DMS79 treated with DMSO at 0.1 percent for 48 hours (cell line): ENCODE data around the gene GOLPH3.
"Not testable (repeated sequence)": the region's sequence is repeated elsewhere in the genome, so short reads cannot be mapped to it uniquely, and the experiment has no call there.

Source experiments
- DNase-seq: peaks from one replicate; lab custom pipeline; 2025; lab: John Stamatoyannopoulos, UW

GOLPH3 gene

DNA sequence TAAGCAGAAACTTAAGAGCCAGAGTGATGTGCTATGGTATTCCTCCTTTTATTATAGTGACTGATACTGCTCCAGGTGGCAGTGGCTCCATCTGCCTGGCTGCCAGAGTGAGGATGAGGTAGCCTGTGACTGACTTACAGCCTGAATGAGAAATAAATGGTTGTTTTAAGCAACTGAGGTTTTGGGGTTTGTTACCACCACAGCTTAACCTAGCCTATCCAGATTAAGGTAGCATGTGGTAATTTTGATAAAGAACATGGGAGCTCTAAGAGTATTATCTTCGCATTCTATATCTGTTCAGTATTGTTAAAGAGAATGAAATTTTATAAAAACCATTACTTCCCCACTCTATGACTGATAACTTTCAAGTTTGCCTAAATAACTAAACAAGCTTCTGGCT lies 39.0 kb downstream of the GOLPH3 start:
- no peak for DNase-seq

DNA sequence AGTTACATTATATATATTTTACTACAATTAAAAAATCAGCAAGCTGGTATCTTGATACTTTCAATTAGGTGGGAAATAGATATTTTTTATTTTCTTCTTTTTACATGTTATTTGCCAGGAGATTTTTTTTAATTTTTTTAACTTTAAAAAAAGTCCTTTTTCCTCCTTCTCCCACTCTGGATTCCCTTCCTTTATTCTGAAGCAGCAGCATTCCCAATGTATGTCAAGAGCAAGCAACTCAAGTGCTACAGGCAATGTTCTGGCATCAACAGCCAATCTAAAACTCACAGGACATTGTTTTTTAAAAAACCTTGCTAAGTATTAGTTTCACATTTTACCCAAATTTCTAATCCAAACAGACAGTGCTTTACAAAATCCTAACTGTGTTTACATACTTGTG lies 41.4 kb downstream of the GOLPH3 start:
- DNase-seq: no peak

DNA sequence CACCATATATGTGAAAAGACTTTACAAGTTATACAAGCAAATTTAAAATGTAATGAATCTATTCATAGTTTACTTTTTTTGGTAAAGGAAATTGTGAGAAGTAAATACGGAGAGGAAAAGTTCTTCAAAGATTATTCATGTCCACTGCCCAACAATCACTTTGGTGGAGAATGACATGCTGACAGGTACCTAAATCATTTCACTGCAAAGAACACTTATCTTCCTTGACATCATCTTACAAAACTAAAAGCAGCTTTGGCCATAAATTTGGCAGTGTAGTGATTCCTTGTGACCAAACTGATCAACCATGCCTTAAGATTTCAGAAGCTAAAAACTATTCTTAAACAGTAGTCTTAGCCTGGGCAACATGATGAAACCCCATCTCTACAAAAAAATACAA lies 42.5 kb downstream of the GOLPH3 start:
- DNase-seq: no peak

DNA sequence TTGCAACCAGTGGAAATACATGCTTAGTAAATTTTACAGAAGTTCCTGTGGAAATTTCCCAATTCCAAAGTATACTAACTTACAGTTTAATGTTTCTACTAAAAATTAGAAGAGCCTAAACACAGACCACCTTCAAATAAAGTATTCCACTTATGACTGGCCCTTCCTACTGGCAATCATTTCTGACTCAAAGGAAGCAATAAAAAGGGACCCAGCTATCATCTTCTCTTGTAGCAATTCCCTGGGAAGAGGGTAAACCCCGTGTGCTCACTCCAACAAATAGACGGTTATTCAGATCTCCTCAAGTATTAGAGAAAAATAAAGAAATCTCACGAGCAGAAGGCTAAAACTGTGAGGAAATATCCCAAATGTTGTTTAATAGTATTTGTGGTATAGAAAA lies 43.3 kb downstream of the GOLPH3 start:
- no peak for DNase-seq

DNA sequence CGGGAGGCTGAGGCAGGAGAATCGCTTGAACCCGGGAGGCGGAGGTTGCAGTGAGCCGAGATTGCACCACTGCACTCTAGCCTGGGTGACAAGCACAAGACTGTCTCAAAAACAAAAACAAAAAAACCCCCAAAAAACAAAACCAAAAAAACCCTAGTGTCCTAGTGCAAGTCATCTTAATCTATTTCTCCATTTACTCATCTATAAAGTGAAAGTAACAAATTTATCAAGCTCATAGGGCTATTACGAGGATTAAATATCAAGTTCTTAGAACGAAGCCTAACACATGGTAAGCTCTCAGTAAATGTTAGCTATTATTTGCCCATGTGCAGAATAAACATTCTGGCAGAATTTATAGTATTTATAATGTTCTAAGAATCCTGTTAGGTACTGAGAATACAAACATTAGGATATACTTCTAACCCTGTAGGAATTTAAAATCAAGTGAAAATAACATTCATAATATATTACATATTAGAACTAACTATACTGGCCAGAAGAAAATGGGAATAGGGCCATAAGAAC lies 45.0 kb downstream of the GOLPH3 start:
- no peak for DNase-seq

DNA sequence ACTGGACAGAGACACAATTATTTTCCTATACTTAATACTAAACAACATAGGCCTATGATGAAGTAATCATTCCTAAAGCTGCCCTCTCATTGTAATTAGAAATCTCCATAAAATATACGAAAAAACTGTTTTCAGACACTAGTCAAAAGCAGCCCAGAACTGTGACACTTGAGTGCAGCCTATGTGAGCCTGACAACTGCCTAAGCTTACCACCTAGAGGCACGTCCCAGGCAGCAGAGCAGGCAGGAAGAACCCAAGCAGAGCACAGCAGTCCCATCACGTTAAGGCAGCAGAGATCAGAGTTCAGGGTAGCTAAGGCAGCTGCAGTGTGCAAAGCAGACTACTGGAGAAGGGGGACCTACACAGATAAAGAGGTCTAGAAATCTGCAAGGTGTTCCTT lies 46.4 kb downstream of the GOLPH3 start:
- DNase-seq: no peak

DNA sequence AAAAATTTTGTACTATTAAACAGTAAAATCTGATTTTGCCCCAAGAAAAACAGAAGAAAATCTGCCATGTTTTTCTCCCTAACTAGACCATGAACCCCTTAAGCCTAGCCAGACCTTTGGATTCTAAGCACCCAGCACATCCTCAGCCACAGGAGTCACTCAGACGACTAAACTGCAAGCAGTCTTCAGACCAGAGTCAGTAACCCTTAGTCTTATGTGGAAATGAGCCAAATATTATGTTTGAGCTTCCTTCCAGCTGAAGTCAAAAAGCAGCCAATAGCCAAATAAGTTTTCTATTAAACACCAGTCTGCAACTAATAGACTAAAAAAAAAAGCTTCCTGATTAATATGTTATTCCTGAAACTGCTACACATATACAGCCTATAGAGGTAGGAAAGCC lies 47.4 kb downstream of the GOLPH3 start:
- no peak for DNase-seq

DNA sequence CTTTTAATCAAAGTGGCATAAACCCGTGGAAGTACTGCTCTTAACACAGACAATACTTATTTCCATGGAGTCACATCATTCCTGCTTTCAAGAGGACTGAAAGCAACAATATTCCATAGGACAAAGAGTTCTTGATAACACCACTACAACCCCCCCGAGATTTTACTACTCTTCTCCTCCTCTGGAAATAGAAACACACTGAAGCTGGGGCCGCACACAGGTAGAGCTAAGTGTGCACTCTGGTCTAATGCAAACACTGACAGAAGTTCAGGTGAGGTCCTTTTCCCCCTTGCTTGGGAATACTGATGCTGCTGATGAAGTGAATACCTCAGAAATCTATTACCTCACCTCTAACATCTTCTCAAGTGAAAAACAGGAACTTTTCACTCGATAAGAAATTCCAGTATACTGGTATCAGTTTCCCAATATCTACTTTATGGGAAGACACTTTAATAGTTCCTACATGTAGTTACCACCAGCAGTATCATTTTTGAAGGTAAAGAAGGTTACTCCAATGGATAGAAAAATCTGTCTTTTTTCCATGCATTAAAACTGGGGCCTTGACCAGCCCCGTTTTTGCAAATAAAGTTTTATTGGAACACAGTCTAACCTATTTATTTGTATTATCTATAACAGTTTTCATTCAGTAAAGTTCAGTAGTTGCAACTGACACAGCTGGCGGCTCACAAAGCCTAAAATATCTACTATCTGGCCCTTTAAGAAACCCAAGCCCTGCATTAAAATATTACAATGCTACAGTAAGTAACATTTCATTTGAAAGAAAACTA lies 50.0 kb downstream of the GOLPH3 start:
- no peak for DNase-seq

DNA sequence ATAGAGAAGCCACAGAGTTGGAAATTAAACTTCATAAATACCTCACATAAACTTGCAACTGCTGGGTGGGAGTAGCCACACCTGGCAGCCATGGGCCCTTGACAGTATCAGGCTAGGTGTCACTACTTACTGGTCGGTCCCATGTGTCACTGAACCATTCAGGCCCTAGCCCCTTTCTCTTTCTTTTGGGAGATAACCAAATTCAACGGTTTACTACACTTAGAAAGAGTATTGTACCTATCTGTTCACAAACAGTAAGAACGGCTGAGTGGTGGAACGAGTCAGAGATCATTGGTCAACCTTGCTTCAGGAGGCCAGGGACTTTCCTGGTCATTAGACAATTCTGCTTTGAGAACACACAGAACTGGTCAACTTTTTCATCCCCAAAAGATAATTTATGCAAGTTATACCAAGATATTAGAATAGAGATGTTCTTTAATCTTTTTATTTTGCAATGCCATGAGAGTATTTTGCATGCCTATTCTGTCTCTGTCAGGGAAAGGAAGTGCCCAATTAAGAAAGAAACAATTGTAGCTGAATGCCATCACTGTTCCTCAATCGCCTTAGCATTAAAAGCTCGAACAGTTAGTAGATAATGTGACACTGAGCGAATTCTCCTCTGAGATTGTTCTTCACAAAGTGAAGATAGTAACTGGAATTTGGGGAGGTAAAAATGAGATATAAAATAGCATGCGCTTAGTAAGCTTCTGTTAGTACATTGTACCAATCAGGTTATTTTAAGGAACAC lies 50.9 kb downstream of the GOLPH3 start:
- no peak for DNase-seq

DNA sequence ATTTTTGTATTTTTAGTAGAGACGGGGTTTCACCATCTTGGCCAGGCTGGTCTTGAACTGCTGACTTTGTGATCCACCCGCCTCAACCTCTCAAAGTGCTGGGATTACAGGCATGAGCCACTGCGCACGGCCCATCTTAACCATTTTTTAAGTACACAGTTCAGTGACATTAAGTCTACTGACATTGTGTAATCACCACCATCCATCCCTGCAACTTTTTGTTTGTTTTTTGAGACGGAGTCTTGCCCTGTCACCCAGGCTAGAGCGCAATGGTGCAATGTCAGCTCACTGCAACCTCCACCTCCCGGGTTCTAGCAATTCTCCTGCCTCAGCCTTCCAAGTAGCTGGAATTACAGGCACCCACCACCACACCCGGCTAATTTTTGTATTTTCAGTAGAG lies 55.2 kb downstream of the GOLPH3 start:
- not testable (repeated sequence) for DNase-seq

DNA sequence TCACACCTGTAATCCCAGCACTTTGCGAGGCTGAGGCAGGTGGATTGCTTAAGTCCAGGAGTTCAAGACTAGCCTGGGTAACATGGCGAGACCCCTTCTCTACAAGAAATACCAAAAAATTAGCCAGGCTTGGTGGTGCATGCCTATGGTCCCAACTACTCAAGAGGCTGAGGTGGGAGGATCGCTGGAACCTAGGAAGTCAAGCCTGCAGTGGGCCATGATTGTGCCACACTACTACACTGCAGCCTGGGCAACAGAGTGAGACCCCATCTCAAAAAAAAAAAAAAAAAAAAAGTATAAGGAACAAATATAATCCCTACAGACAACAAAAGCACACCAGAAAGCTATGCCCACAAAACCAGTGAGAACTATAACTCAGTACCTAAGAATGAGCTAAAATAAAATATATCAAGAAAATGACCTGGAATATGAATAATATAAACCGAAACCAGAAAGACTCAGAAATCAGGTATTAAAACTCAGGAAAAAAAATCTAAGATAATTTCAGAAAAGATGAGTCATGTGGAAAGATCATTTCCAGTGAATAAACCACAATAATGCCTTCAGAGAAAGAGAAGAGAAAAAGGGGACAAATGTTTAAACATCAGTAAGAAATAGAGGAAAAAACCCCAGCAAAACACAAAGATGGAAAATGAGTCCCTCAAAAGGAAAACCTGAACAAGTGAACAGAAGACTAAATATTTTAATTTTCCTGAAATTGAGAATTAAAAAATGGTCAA lies 57.4 kb downstream of the GOLPH3 start:
- no peak for DNase-seq

DNA sequence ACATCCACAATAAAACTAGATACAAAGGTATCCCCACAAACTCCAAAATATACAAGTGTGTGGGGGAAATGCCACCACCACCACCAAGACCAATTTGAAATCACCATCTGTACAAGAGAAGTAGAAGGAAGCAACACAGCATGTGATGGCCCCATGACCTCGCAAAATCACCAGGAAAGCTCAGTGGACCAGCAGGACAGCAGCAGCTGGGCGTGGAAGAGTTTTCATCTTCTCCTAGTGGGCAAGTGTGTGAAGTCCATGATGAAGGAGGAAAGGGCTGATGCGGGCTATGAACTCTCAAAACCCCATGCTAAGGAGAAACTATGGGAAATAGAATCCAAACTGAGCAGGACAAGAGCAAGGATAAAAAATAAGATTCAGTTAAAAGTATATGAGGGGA lies 58.1 kb downstream of the GOLPH3 start:
- DNase-seq: no peak

DNA sequence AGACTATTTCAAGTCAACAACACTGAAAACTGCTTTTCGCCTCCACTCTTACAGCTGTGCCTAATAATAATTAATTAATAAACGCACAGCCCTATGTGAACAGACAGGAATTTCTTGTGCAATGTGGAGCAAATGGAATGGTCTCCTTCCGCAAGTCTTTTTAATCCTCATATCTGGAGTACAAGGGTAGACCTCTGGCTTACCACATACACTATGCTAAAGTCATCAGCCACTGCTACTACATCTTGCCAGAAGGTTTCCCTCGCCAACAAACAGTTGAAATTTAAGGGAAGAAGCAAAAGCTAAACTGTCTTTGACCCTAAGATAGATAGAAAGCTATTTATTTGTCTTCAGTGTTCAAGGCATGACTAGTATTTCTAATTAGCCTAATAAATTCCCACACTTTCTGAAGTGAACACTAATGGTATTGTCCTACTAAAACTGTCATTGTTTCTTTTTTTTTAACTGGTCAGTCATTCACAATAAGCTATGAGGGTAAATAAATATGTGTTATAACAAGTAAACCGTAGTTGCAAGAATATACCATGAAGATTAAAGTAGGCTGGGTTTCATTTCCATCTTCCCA lies 63.9 kb downstream of the GOLPH3 start:
- DNase-seq: no peak

DNA sequence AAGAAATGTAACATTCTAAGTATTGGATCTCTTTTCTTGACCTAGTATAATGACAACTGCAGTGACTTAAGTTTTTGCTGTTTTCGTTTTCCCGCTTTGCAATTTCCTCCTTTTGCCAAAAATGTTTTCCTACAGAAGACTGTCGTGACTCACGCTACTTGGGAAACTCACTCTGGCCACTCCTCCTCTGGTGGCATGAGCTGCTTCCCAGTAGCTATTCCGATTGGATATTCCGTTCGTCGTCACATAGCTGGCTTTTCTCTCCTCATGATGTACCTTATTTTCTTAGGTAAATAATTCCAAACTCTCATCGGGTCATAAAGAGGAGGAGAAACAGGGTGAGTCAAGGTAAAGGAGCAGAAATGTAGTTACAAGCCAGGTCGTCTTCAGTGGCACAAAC lies 64.9 kb downstream of the GOLPH3 start:
- no peak for DNase-seq

DNA sequence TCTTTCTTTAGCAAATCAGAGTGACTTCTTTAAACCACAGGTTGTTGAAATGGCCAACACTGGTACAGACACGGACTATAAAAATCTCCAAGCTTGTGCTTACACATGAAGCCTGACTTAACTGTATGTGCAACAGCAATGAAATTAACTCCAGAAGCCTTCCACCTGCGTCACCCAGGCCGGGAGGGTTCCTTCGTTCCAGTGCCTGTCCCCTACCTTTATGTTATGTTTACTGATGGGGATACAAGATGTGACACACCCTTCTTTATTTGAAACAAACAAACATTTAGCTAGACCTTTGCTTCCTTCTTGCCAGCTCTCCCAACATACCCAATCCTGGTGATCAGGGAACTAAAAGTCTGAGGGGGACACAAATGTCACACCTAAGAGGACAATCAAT lies 66.0 kb downstream of the GOLPH3 start:
- DNase-seq: no peak

DNA sequence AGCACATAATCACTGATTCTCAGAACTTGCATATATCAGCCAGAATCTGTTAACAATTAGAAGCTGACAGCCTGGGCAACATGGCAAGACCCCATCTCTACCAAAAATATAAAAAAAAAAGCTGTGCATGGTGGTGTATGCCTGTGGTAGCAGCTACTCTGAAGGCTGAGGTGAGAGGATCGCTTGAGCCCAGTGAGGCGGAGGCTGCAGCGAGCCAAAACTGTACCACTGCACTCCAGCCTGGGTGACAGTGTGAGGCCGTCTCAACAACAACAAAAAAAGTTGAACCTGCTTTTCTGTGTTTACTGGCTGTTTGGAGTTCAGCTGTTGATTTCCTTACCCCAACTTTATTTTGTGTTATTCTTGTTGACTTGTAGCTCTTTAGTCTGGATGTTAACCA lies 66.8 kb downstream of the GOLPH3 start:
- no peak for DNase-seq

DNA sequence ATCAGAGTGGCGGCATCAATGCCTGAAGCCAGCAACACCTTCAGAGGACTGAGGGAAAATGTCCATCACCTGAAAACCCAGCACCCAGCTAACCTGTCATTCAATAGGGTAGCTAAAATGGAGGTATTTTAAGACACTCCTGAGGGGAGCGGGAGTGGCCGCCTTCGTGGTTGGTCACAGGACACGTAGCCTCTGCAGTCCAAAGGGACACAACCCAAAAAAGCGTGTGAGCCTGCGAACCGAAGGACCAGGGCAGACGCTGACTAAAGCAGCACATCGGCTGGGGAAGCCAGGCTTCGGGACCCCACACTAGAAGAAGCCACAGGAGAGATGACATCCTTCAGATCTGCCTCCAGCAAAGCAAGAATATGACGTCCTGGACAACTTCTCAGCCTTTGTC lies 70.6 kb downstream of the GOLPH3 start:
- DNase-seq: no peak

DNA sequence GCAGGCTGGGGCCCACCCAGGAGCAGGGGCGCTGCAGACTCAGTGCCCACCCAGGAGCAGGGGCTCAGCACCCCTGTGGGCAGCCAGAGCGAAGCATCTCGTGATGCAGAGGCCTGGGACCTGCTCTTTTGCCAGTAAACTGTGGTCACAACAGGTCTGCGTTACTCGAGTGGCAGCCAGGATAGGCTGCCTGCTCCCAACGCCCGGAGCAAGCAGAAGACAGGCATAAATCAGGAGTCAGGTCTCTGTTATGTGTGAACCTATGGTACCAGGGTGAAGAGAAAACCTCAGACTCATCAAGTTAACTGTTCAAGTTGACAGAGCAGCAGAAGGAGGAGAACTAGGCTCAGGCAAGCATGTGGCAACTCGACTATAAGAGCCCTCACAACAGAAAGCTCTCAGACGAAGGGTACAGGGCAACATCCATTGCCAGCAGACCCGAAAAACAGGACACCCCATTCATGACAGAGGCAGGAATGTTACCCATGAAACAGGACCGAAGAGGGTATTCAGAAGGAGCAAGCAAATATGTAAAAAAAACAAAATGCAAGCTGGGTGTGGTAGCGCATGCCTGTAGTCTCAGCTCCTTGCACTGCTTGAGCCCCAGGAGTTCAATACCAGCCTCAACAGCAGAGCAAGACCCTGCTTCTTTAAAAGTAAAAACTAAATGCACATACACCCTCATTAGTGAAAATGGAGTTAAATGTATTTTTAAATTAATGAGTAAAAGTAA lies 71.7 kb downstream of the GOLPH3 start:
- no peak for DNase-seq

DNA sequence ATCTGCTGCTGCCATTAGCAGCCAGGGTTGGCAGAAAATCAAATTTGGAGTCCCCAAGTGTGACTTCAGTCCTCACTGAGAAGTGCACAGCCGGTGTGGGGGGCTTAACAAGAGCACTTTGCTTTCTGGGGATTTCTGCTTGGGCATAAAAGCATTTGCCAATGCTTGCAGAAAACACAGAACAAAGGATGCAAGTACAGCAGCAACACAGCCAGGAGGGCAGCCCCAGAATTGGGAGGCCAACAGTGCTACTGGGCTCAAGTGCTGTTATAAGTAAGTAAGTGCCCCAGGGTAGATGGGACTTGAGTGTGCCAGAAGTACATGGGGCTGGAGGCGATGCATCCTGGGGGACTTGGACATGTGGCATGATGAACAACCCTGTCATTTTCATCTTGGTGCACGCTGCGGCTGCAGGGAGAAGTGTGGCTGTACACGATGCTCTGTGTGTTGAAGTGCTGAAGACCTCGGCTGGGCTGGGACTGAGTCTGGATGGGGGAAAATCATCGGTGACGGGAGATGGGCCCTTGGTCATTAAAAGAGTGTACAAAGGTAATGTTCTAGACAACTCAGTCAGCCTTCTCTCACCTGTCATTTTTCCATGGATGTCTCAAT lies 73.3 kb downstream of the GOLPH3 start:
- peak; percentile 69 for DNase-seq

DNA sequence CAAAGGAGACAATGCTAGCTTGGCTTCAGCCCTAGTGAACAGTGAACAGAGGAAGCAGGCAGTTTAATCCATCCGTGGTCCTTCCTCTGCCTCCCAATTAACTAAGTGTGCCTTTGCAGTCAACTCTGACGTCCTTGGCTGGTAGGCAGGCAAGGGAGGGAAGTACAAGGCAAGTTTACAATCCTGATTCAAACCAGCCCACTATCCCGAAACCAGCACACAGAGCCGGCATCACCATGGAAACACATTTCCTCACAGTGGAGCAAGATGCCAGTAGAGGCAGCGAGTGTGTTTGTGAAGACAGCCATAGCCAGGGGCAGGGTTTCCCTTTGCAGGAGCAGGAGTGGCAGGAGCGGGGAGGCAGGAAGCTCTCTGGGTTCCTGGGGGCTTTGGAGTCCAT lies 73.9 kb downstream of the GOLPH3 start:
- DNase-seq: no peak

DNA sequence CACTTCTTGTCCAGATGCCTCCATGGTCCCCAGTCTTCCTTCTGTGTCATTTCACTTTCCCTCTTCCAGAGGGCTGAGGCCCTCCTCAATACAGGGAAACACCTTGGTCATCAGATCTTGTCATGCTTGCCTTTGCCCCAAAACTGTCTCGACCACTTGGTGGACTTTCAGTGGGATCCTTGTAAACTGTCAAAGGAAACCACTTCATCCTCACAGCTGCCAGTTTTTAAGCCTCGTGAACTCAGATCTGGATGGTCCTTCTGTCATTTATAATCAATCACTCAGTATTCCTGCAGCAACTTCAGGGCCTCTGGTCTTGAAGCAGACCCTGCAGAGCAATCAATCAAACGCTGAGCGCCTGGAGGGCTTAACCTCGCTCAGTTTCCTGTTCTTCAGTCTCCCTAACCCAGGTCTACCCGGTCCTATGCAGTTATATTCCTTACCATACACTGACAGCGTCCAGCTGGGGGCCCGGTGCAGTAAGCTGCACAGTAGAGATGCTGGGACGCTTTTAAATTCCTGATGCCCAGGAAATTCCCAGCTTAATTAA lies 74.6 kb downstream of the GOLPH3 start:
- DNase-seq: no peak
